HTR-8/SVneo (cell line): ENCODE data around the gene ZCCHC8.
A peak's percentile ranks its signal among the peaks of the same experiment; 100 is the strongest.
"Not testable (repeated sequence)": the region's sequence is repeated elsewhere in the genome, so short reads cannot be mapped to it uniquely, and the experiment has no call there.

Source experiments
- DNase-seq: peaks from one replicate; pipeline ENCODE4 v3.0.0; 2011; ENCODE audit warnings: low spot score, mixed read lengths; ENCODE audit not compliant: insufficient read length
- FAIRE-seq: peaks from 2 replicates; lab custom pipeline; 2011; peaks lifted over from hg19 to GRCh38; lab: Jason Lieb, UNC

ZCCHC8 gene

DNA sequence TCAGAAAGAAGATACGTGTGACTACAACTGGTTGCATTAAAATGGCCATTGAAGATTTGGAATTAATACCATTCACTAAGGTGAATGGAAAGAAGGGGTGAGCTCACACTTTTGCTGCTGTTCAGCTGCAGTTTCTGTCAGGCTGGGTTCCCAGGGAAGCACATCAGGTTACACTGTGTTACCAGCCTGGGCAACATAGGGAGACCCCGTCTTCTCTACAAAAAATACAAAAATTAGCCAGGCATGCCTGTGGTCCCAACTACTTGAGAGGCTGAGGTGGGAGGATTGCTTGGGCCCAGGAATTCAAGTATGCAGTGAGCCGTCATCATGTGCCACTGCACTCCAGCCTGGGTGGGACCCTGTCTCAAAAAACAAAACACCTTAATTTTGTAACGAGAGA is 12.9 kb upstream of the ZCCHC8 start:
- FAIRE-seq, result no peak
- DNase-seq, result no peak

DNA sequence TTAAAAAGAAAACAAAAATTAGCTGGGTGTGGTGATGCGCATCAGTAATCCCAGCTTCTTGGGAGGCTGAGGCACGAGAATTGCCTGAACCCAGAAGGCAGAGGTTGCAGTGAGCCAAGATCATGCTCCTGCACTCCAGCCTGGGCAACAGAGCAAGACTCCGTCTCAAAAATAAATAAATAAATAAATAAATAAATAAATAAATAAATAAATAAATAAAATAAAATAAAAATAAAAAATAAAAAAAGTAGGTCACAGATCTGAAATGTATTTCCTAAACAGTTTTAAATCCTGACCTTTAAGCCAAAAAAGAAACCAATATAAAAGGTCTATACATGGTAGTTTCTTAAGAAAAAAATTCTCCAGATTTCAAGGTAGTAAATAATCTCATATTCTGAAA is 12.3 kb upstream of the ZCCHC8 start:
- DNase-seq, FAIRE-seq: not testable (repeated sequence)

DNA sequence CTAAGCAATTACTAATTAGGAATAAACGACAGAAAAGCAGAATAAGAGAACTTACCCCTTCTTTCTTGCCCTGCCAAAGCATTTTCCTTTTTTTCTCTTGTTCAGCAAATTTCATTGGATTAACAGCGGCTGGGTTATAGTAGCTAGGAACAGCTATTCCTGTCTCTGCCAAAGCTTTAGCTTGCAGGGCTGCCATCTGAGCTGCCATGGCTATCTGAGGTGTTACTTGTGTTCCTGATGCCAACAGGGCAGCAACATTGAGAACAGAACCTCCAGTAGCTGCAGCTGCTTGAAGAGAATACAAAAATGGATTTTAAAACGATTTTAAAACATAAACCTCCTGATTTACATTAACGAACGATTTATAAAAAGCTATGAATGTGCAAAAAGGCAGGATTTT is 7.4 kb upstream of the ZCCHC8 start:
- no peak for DNase-seq
- no peak for FAIRE-seq

DNA sequence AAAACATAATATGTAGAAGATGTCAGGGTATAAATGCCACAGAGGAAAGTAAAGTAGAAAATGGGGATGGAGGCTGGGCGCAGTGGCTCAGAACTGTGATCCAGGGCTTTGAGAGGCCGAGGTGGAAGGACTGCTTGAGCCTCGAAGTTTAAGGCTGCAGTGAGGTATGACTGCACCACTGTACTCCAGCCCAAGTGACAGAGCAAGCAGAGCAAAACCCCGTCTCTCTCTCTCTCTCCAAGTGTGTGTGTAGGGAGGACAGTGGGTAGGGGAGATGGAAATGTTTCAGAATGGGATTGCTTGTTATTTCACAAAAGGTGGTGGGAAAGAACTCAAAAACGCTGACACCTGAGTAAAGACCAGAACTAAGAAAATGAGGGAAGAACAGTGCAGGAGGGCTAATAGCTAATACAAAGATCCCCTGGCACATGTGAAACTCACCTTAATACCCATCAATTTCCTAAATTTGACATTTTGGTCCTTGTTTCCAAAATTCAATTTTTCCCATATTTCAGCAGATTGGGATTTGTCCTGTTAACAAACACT is 5.7 kb upstream of the ZCCHC8 start:
- no peak for FAIRE-seq
- no peak for DNase-seq

DNA sequence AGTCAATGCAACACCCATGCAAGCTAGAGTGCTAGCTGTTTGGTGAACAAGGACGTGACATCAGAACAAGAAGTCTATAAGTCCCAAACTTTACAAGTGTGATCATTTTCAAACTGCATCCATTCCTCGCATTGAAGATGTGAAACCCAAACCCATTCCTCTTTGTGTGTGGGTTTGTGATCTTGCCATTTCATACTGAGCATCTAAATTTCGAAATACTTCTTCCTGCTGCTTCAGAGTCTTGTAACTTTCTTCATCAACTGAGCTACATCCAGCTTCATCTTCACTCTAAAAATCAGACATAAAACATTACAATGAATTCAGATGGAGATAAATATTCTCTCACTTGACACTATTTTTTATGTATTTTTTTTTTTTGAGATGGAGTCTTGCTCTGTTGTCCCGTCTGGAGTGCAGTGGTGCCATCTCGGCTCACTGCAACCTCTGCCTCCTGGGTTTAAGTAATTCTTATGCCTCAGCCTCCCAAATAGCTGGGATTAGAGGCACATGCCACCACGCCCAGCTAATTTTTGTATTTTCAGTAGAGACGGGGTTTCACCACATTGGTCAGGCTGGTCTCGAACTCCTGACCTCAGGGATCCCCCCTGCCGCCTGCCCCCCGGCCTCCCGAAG is 4.8 kb upstream of the ZCCHC8 start:
- no peak for DNase-seq
- no peak for FAIRE-seq

DNA sequence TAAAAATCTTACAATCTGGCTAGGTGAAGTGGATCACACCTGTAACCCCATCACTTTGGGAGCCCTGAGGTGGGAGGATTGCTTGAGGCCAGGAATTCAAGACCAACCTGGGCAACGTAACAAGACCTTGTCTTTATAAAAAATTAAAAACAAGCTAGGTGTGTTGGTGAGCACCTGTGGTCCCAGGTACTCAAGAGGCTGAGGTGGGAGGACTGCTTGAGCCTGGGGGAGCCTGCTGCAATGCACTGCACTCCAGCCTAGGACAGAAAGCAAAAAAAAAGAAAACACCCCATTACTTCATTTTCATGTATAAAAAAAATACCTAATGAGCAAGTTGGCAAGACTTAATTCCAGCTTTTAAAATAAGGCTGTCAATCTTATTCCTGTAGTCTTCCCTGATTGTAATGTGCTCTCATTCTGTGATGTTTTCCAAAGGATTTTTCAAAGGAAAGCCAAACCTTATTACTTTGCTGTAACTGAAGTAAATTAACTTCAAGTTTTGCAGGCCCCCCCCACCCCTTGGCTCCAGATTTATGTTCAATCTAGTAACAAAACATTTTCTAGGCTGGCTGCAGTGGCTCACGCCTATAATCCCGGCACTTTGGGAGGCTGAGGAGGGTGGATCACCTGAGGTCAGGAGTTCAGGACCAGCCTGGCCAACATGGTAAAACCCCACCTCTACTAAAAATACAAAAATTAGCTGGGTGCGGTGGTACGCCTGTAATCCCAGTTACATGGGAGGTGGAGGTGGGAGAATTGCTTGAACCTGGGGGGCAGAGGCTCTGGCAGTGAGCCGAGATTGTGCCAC is 3.3 kb upstream of the ZCCHC8 start:
- DNase-seq (no peak), FAIRE-seq (no peak)

DNA sequence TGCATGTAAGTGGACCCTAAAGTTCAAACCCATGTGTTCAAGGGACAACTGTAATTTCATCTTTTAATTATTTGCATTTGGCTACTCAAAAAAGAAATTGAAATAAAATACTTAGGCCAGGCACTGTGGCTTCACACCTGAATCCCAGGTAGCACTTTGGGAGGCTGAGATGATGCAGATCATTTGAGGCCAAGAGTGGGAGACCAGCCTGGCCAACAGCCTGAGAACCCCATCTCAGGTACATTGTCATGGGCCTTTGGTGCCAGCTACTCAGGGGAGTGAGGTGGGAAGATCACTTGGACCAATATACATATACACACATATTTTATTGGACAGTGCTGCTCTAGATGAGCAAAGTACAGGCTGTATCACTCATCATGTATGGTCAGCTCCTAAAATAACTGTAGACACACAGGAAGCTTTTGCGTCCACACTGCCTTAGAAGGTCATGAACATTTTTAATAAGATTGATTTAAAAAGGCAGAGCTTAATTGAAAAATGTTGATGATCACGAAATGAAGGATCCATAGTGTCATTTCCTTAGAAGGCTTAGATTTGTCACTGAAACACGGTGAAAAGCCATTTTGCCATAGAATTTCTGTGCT is 2.5 kb upstream of the ZCCHC8 start:
- DNase-seq (no peak), FAIRE-seq (no peak)

DNA sequence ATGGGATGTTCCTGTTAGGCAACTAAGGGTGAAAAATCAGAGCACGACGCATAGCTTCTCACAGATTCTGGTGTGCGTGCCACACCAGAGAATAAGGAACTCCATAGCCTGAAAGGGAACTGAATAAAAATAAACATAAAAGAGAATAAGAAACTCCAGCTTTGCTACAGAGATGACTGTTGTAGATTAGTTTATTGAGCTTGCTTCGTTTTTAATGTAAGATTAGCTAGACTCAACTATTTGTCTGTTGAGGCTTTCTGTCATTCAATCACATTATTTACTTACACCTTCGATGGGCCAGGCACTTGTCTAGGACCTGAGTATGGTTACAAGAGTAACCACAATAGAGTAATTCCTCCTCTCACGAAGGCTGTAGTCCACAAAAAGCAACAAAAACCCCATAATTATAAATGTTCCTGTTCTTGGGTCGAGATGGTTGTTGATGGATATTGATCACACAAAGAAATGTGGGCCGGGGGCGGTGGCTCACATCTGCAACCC is 807 bp upstream of the ZCCHC8 start:
- no peak for FAIRE-seq

DNA sequence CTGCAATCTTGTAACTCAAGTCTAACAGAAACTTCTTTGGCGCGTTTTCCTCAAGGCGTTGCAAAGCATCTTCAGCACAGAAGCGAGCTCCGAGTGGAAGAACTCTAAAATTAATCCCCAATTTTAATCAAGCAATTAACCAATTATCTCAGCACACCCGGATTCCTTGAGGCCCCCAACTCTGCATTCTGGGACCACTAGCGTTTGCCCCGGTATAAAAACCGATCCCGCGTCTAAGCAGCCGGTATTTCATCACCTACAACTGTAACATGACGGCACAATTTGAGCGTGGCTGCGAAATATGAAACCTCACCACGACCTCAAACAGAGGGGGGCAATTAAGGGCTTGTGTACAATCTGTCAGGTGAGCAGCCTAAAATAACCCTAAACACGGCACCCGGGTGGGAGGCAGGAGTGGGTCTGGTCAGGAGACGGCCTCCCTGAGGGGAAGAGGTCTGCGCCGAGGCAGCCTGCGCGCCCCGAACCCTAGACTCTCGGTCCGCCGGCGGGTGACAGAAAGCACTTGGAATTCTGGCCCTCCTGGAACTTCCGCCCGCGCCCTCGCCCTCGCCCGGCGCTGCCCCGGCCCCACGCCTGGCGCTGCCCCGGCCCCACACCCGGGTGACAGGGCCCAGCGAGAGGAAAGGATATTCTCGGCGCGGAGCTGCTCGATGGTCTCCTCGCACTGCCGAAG is 594 bp downstream of the ZCCHC8 start:
- FAIRE-seq (no peak), DNase-seq (peak; percentile 59)

More for the DNA sequence above, 807 bp upstream of the ZCCHC8 start:
- no peak for DNase-seq

DNA sequence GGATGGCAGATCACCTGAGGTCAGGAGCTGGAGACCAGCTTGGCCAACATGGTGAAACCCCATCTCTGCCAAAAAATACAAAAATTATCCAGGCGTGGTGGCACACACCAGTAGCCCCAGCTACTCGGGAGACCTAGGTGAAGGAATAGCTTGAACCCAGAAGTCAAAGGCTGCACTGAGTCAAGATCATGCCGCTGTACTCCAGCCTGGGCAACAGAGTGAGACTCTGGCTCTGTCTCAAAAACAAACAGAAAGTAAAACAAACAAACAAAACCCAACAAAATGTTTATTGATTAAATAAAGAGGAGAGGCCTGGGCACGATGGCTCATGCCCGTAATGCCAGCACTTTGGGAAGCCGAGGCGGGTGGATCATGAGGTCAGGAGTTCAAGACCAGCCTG is 5.5 kb downstream of the ZCCHC8 start:
- DNase-seq (no peak), FAIRE-seq (no peak)

DNA sequence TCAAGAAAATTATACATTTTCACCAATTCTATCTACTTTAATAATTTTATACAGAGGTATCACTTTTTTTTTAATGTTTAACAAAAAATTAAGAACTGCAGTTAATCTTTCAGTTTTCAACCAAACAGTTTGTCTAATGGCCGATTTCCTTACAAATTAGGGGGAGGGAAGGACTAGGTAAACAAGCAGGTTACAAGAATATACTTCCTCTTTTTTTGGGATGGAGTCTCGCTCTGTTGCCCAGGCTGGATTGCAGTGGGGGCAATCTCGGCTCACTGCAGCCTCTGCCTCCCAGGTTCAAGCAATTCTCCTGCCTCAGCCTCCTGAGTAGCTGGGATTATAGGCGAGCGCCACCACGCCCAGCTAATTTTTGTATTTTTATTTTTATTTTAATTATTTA is 7.5 kb downstream of the ZCCHC8 start:
- DNase-seq, FAIRE-seq: not testable (repeated sequence)

DNA sequence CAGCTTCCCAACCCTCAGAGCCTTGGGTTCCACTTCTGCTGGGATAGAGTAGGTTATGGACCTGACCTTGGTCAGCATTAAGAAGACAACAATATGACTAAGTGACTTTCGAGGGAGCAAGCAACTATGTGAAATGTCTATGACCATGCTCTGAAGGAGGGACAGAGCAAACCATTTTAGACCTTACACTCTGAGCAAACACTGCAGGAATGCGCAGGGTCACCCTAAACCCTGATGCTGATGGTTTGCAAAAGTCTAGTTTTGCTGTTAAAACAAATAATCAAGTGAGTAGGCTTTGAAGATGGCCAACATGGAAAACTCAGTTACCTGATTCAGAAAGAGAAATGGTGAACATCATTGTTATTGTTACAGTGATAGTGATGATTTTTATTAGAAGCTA is 8.7 kb downstream of the ZCCHC8 start:
- FAIRE-seq (no peak), DNase-seq (no peak)

DNA sequence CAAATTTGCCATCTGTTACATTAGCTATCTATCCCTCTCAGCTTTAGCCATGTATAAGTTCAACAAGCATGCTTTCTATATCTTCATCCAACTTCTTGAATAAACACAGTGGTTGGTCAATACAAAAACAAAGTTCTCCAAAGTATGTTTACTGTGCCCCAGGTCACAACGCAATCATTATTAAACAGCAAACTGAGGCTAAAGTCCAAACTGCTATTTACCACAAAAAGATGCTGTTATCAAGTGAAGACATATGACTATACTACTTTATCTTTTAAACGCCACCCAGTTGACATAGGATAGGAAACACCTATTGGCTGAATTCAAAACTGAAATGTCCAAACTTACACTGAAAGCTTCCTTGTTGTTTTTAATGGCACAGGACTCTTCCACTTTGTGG is 11.7 kb downstream of the ZCCHC8 start:
- DNase-seq, result no peak
- FAIRE-seq, result no peak

DNA sequence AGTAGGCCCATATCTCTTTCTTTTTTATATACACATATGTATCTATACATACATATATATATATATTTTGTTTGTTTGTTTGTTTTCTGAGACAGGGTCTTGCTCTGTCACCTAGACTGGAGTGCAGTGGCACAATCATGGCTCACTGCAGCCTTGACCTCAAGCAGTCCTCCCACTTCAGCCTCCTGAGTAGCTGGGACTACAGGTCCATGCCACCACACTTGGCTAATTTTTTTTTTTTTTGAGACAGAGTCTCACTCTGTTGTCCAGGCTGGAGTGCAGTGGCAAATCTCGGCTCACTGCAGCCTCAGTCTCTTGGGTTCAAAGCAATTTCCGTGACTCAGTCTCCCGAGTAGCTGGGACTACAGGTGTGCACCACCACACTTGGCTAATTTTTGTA is 12.9 kb downstream of the ZCCHC8 start:
- DNase-seq, FAIRE-seq: not testable (repeated sequence)

DNA sequence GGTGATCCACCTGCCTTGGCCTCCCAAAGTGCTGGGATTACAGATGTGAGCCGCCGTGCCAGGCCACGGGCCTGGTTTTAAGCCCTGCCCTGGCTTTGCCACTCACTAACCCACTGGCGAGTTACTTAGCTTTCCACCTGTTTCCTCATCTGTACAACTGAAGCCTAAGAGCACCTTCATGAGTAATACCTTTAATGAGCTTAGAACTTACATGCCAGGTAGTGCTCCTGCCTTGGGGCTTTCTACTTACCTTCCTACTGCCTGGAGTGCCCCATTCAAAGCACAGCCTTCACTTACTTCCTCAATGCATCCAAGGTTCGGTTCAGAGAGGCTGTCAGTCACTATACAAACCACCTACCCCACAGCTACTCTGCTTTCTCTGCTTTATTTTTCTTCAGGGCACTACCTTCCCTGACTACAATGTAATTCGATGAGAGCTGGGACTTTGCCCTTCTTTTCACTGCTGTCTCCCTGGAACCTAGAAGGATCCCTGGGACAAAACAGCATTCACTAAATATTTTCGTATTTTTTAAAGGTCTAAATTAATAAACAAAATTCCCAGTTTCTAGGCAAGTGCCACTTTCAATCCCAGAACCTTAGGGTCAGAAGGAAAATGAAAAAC is 13.8 kb downstream of the ZCCHC8 start:
- no peak for FAIRE-seq
- no peak for DNase-seq

DNA sequence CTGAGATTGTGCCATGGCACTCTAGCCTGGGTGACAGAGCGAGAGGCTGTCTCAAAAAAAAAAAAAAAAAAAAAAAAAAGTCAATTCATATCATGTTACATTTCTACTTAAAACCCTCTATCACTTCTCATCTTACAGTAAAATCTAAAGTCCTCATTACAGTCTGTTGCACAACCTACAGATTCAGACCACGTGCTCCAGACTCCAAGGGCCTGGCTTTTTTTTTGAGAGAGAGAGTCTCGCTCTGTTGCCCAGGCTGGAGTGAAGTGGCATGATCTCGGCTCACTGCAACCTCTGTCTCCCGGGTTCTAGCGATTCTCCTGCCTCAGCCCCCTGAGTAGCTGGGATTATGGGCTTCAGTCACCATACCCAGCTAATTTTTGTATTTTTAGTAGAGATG is 14.4 kb downstream of the ZCCHC8 start:
- not testable (repeated sequence) for FAIRE-seq
- peak; percentile 47 for DNase-seq

DNA sequence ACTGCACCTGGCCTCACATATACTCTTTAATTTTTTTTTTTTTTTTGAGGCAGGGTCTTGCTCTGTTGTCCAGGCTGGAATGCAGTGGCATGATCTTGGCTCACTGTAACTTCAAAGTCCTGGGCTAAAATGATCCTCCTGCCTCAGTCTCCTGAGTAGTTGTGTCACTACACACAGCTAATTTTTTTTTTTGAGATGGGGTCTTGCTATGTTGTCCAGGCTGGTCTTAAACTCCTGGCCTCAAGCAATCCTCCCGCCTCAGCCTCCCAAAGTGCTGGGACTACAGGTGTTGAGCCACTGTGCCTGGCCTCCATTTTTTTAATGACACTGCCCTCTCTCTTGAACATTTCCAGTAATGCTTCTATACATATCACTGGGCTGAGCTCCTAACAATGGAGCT is 16.3 kb downstream of the ZCCHC8 start:
- not testable (repeated sequence) for FAIRE-seq, DNase-seq

DNA sequence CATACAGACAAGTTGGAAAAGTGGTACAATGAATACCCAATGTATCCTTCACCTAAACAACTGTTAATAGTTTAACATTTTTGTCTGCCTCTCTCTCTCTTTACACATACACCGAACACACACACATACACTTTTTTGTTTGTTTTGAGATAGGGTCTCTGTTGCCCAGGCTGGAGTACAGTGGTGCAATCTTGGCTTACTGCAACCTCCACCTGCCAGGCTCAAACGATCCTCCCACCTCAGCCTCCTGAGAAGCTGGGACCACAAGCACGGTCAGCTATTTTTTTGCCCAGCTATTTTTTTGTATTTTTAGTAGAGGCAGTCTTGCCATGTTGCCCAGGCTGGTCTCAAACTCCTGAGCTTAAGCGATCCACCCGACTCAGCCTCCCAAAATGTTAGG is 16.8 kb downstream of the ZCCHC8 start:
- DNase-seq (no peak), FAIRE-seq (no peak)

DNA sequence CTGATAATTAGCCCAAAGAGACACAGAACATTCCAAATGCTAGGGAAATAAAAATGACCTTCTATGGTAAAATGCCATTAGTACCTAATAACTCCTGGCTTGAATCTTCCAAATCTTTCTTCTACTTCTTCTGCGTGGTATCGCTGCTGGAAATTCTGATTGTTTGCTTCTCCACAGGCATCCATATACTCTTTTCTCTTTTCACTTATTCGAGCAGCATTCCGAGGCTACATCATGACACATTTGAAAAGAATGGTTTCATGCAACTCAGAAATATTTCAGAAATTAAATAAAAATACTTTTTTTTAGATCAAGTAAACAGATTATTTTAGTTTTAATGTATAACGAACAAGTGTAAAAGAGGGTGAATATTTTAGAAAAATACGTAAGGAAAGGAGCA is 18.9 kb downstream of the ZCCHC8 start:
- DNase-seq (no peak), FAIRE-seq (no peak)

DNA sequence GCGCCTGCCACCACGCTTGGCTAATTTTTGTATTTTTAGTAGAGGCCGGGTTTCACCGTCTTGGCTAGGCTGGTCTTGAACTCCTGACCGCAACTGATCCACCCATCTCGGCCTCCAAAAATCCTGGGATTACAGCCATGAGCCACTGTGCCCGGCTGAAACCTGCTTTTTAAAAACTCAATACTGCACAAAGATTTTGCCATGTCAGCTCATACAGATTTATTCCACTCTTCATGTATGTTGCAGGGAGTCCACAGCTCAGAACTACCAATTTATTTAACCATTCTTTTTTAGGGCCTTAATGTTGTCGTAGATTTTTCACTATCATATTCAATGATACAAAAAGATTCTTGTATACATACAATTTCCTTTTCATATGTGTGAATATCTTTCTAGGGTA is 20.0 kb downstream of the ZCCHC8 start:
- DNase-seq, result no peak
- no peak for FAIRE-seq
